ENCODE measurements around the gene NAALADL2.

- TF ChIP-seq SMC3 (IDR thresholded peaks at IDR 0.05; ENCODE audit: low read depth, low read length) = no peak
- TF ChIP-seq NFE2L2 (IDR thresholded peaks at IDR 0.05; ENCODE audit: low read depth, low read length) = no peak
- TF ChIP-seq, protein P1, sequence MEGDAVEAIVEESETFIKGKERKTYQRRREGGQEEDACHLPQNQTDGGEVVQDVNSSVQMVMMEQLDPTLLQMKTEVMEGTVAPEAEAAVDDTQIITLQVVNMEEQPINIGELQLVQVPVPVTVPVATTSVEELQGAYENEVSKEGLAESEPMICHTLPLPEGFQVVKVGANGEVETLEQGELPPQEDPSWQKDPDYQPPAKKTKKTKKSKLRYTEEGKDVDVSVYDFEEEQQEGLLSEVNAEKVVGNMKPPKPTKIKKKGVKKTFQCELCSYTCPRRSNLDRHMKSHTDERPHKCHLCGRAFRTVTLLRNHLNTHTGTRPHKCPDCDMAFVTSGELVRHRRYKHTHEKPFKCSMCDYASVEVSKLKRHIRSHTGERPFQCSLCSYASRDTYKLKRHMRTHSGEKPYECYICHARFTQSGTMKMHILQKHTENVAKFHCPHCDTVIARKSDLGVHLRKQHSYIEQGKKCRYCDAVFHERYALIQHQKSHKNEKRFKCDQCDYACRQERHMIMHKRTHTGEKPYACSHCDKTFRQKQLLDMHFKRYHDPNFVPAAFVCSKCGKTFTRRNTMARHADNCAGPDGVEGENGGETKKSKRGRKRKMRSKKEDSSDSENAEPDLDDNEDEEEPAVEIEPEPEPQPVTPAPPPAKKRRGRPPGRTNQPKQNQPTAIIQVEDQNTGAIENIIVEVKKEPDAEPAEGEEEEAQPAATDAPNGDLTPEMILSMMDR (conservative IDR thresholded peaks at IDR 0.05; ENCODE audit: low read depth, low read length) = no peak
- TF ChIP-seq BHLHE40 (IDR thresholded peaks at IDR 0.05; ENCODE audit: low read depth, low read length) = no peak
- TF ChIP-seq POLR2A (IDR thresholded peaks at IDR 0.05; ENCODE audit: low read depth, low read length) = no peak
- TF ChIP-seq FOS (IDR thresholded peaks at IDR 0.05; ENCODE audit: low read depth, low read length) = no peak
- TF ChIP-seq RAD21 (IDR thresholded peaks at IDR 0.05; ENCODE audit: low read length) = no peak
- TF ChIP-seq CEBPB (IDR thresholded peaks at IDR 0.05; ENCODE audit: low read depth, low read length) = peak; percentile 97
- TF ChIP-seq CHD1 (IDR thresholded peaks at IDR 0.05; ENCODE audit: low read depth, low read length) = no peak
- TF ChIP-seq RFX5 (IDR thresholded peaks at IDR 0.05; ENCODE audit: low read depth, low read length) = no peak
- TF ChIP-seq MAZ (IDR thresholded peaks at IDR 0.05; ENCODE audit: borderline replicate concordance, low read depth, low read length) = no peak
- TF ChIP-seq USF2 (IDR thresholded peaks at IDR 0.05; ENCODE audit: low read depth, low read length) = no peak
- no peak for TF ChIP-seq RCOR1 (IDR thresholded peaks at IDR 0.05; ENCODE audit: insufficient replicate concordance, low read length)
Observed at GRCh38 chr3:175212896-175213295, 353.8 kb downstream of the NAALADL2 start.

Data from IMR-90 (cell line).